ENCODE data around the gene NEK10. TPM values are rescaled to one million over a fixed set of nuclear protein-coding genes. Genes with fewer than 3 reads are reported as not detected.

NEK10 gene
- total and polyA plus RNA-seq, 2 of the 13 experiments (the other 11 are each of a cell fraction or from before 2014, with no cell fraction given): 2.8 to 14.2 TPM

GRCh38 chr3:27244374-27244773 is 124.8 kb downstream of the NEK10 start:
- CTCF ChIA-PET (ENCODE audit: low intra/inter-chr PET ratio, low total read pairs): no interaction called here

GRCh38 chr3:27239951-27240350 is 129.2 kb downstream of the NEK10 start:
- Histone ChIP-seq H3K4me1 (ENCODE audit: insufficient read depth, low read length) (no peaks in the 10 kb centered on the region), H3K36me3 (replicated peaks in 1 of 2; ENCODE audit: control insufficient read depth in 1 of 2, insufficient read depth in 2 of 2, low read length in 2 of 2) (no peaks in the 10 kb centered on the region), H3K9ac (ENCODE audit: insufficient read depth, low read depth, low read length) (no peak overlapping the region), H3K27me3 (ENCODE audit: control insufficient read depth in 1 of 2, insufficient read depth in 2 of 2, low read length in 2 of 2) (no peaks in the 10 kb centered on the region), H3K9me3 (ENCODE audit: low read length) (peaks cover 35% of the 10 kb centered on the region), H3K4me3 (replicated peaks in 1 of 3; ENCODE audit: insufficient read depth in 1 of 3, low read depth in 2 of 3, low read length in 3 of 3) (no peak overlapping the region), H3K27ac (ENCODE audit: extremely low read length, insufficient read depth, low read length) (no peak overlapping the region), H4K20me1 (ENCODE audit: insufficient read depth, low read length) (no peaks in the 10 kb centered on the region), H2AFZ (ENCODE audit: low read length) (no peak overlapping the region), H3K79me2 (ENCODE audit: insufficient read depth, low read length) (no peaks in the 10 kb centered on the region), H3K4me2 (ENCODE audit: low read depth, low read length) (no peak overlapping the region)
- no TSS peak for BruUV-seq (replicated peaks)
- no peak for DNase-seq (ENCODE audit: low spot score)
- POLR2A ChIA-PET: no interaction called here
- CTCF ChIA-PET (ENCODE audit: low intra/inter-chr PET ratio, low total read pairs): no interaction called here
- no peak for FAIRE-seq
- no peak for ATAC-seq
- intact Hi-C loops (cut with micrococcal nuclease; ENCODE audit: unreplicated experiment) (no loop called here), in situ Hi-C loops (cut with HindIII; ENCODE audit: extremely low pct_ligation_motif_present, low pct_unique_long_range_greater_than_20kb) (no loop called here)
- TF ChIP-seq ZSCAN21 (CRISPR knock-in tag; IDR thresholded peaks at IDR 0.05; ENCODE audit: borderline replicate concordance): no peak
- TF ChIP-seq ZNF205 (CRISPR knock-in tag; IDR thresholded peaks at IDR 0.05): no peak
- no peak for TF ChIP-seq ZNF274 (CRISPR knock-in tag; IDR thresholded peaks at IDR 0.05)
- no peak for TF ChIP-seq HNRNPLL (IDR thresholded peaks at IDR 0.05; ENCODE audit: low read depth, low read length, poor library complexity, severe bottlenecking)
- TF ChIP-seq PCBP1 (IDR thresholded peaks at IDR 0.05; ENCODE audit: borderline replicate concordance, low read depth, low read length): no peak
- TF ChIP-seq SMAD1 (CRISPR knock-in tag; IDR thresholded peaks at IDR 0.05; ENCODE audit: borderline replicate concordance, low read depth): no peak
- no peak for TF ChIP-seq SNAPC2 (CRISPR knock-in tag; IDR thresholded peaks at IDR 0.05)

More at GRCh38 chr3:27244374-27244773, 124.8 kb downstream of the NEK10 start:
- no peak for FAIRE-seq
- H3K27me3 ChIP-seq (ENCODE audit: control insufficient read depth in 1 of 2, insufficient read depth in 2 of 2, low read length in 2 of 2): no peaks in the 10 kb centered on the region
- in situ Hi-C loops (cut with HindIII; ENCODE audit: extremely low pct_ligation_motif_present, low pct_unique_long_range_greater_than_20kb): no loop called here
- H3K4me2 ChIP-seq (ENCODE audit: low read depth, low read length): no peak overlapping the region
- no peak; the same call in 2 of the 3 replicates for ATAC-seq
- H3K4me3 ChIP-seq (replicated peaks in 1 of 3; ENCODE audit: insufficient read depth in 1 of 3, low read depth in 2 of 3, low read length in 3 of 3): no peak overlapping the region
- no peaks in the 10 kb centered on the region for H4K20me1 ChIP-seq (ENCODE audit: insufficient read depth, low read length)
- H3K27ac ChIP-seq (ENCODE audit: extremely low read length, insufficient read depth, low read length): no peak overlapping the region
- H3K36me3 ChIP-seq (replicated peaks in 1 of 2; ENCODE audit: control insufficient read depth in 1 of 2, insufficient read depth in 2 of 2, low read length in 2 of 2): no peaks in the 10 kb centered on the region
- H3K4me1 ChIP-seq (ENCODE audit: insufficient read depth, low read length): no peaks in the 10 kb centered on the region
- POLR2A ChIA-PET: no interaction called here
- 62% methylated on average over 2 of the region's 2 CpGs for WGBS (ENCODE audit: low lambda C conversion rate)
- DNase-seq (ENCODE audit: low spot score): no peak
- H3K79me2 ChIP-seq (ENCODE audit: insufficient read depth, low read length): no peaks in the 10 kb centered on the region
- no peak overlapping the region for H3K9ac ChIP-seq (ENCODE audit: insufficient read depth, low read depth, low read length)
- 0 out of 2 replicates have a peak, but pooled peaks cover under 1% of the 10 kb centered on the region for H3K9me3 ChIP-seq (ENCODE audit: low read length)
- BruUV-seq (replicated peaks): no TSS peak
- TF ChIP-seq CTCF (CRISPR knock-in tag; IDR thresholded peaks at IDR 0.05) (peak; percentile 35), PAWR (CRISPR knock-in tag; IDR thresholded peaks at IDR 0.05; ENCODE audit: borderline replicate concordance) (no peak)
- no peak overlapping the region for H2AFZ ChIP-seq (ENCODE audit: low read length)
- intact Hi-C loops (cut with micrococcal nuclease; ENCODE audit: unreplicated experiment): no loop called here

All from HepG2 (cell line).